ENCODE results near the gene ATF7IP2.
"Not testable (repeated sequence)": the region's sequence is repeated elsewhere in the genome, so short reads cannot be mapped to it uniquely, and the experiment has no call there.

DNA sequence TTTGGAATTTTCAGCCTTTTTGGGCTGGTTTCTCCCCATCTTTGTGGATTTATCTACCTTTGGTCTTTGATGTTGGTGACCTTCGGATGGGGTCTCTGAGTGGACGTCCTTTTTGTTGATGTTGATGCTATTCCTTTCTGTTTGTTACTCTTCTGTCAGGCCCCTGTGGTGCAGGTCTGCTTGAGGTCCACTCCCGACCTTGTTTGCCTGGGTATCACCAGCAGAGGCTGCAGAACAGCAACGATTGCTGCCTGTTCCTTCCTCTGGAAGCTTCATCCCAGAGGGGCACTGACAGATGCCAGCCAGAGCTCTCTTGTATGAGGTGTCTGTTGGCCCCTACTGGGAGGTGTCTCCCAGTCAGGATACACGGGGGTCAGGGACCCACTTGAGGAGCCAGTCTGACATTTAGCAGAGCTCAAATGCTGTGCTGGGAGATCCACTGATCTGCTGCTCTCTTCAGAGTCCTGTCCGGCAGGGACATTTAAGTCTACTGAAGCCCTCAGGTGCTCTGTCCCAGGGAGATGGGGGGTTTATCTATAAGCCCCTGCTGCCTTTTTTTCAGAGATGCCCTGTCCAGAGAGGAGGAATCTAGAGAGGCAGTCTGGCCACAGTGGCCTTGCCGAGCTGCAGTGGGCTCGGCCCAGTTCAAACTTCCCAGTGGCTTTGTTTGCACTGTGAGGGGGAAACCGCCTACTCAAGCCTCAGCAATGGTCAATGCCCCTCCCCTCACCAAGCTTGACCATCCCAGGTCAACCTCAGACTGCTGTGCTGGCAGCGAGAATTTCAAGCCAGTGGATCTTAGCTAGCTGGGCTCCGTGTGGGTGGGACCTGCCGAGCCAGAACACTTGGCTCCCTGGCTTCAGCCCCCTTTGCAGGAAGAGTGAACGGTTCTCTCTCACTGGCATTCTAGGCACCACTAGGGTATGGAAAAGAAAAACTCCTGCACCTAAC lies 66.6 kb downstream of the ATF7IP2 start:
- not testable (repeated sequence) for TF ChIP-seq SIN3A (IDR thresholded peaks at IDR 0.05; ENCODE audit: low read depth, low read length); CREM (IDR thresholded peaks at IDR 0.05; ENCODE audit: low read depth); JUNB (IDR thresholded peaks at IDR 0.05); NFIC (IDR thresholded peaks at IDR 0.05; ENCODE audit: low read depth, low read length); BCL11A (IDR thresholded peaks at IDR 0.05; ENCODE audit: low read depth, low read length); POLR2A (IDR thresholded peaks at IDR 0.05; ENCODE audit: low read depth, low read length)
- TF ChIP-seq, protein P1, sequence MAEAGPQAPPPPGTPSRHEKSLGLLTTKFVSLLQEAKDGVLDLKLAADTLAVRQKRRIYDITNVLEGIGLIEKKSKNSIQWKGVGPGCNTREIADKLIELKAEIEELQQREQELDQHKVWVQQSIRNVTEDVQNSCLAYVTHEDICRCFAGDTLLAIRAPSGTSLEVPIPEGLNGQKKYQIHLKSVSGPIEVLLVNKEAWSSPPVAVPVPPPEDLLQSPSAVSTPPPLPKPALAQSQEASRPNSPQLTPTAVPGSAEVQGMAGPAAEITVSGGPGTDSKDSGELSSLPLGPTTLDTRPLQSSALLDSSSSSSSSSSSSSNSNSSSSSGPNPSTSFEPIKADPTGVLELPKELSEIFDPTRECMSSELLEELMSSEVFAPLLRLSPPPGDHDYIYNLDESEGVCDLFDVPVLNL (IDR thresholded peaks at IDR 0.05; ENCODE audit: low read depth, low read length) = not testable (repeated sequence)
- TF ChIP-seq, protein P2, sequence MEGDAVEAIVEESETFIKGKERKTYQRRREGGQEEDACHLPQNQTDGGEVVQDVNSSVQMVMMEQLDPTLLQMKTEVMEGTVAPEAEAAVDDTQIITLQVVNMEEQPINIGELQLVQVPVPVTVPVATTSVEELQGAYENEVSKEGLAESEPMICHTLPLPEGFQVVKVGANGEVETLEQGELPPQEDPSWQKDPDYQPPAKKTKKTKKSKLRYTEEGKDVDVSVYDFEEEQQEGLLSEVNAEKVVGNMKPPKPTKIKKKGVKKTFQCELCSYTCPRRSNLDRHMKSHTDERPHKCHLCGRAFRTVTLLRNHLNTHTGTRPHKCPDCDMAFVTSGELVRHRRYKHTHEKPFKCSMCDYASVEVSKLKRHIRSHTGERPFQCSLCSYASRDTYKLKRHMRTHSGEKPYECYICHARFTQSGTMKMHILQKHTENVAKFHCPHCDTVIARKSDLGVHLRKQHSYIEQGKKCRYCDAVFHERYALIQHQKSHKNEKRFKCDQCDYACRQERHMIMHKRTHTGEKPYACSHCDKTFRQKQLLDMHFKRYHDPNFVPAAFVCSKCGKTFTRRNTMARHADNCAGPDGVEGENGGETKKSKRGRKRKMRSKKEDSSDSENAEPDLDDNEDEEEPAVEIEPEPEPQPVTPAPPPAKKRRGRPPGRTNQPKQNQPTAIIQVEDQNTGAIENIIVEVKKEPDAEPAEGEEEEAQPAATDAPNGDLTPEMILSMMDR (IDR thresholded peaks at IDR 0.05 in 2 of 3, conservative IDR thresholded peaks at IDR 0.05 in 1 of 3; ENCODE audit: control insufficient read depth in 2 of 3, extremely low read depth in 1 of 3, insufficient read depth in 1 of 3, low read depth in 3 of 3, low read length in 3 of 3) = not testable (repeated sequence)

All from GM12878 (cell line).